Lower leg skin (tissue), 3 donors: ENCODE data around the gene IFI30.

ENCODE experiments used
- CTCF ChIP-seq, 3 donors: fragments of 450-650 bp; IDR thresholded peaks; one replicate each; pipeline ENCODE4 v1.5.1; 2016; ENCODE audit warnings: antibody characterized with exemption in 3 of 3, mild to moderate bottlenecking in 3 of 3, moderate library complexity in 2 of 3
- POLR2A ChIP-seq, 2 donors: fragments of 450-650 bp; IDR thresholded peaks; one replicate each; pipeline ENCODE4 v1.6.1; 2016 to 2017; ENCODE audit warnings: antibody characterized with exemption in 2 of 2, mild to moderate bottlenecking in 1 of 2, moderate library complexity in 1 of 2

DNA sequence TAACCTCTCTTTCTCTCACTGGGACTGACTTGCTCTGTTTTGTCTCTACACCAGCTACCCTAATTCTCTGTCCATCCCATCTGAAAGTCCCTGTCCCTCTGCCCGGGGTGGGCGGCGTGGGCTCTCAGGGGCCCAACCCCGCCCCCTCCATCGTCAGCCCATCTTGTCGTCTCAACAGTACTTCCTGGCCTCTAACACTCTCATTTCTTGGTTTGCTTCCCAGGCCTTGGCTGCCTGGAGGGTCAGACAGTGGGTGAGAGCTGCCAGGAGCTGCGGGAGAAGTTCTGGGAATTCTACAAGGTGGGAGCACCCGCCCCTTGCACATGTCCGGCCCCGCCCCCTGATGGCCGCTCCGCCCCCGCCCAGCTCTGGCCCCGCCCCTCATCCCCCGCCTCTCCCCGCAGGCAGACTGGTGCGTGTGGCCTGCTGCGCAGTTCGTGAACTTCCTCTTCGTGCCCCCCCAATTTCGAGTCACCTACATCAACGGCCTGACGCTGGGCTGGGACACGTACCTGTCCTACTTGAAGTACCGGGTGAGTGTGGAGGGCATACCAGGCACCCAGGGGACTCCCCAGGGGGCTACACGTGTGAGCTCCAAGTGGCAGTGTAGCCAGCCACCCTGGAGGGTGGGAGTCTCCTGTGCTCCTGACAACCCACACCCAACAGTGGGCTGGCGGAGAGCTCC is 21.1 kb downstream of the IFI30 start:
- TF ChIP-seq CTCF (IDR thresholded peaks at IDR 0.05) (no peak), POLR2A (IDR thresholded peaks at IDR 0.05) (no peak)
